ENCODE measurements around the gene ILDR2. TPM values are rescaled to one million over a fixed set of nuclear protein-coding genes. Genes with fewer than 3 reads are reported as not detected.

The ILDR2 gene
- polyA plus RNA-seq, 1 donor (not counting 4 experiments of a cell fraction or from before 2014, with no cell fraction given) = not detected

DNA sequence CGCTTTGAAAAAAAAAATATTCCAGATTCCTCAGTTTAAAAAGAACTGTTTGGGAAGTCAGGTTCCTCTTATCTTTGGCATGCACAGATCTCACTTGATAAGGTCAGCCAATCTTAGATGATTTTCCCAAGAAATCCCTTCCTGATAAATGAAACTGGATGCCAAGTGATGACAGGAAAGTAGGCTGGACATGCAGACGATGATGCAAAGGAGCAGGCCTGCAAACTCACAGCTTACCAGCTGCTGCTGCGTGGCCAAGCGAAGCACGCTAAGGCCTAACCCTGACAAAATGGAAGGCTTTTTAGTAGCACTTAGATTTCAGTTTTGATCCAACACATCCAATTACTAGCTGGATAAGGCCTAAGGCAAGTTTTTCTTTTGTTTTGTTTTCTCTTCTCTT lies 109.4 kb downstream of the ILDR2 start:
- no peak for DNase-seq (ENCODE audit: low read depth, low spot score)
- H3K4me1 ChIP-seq (ENCODE audit: control insufficient read depth, extremely low read depth, insufficient read depth, low read length) = no peaks in the 10 kb centered on the region
- peaks cover 14 to 18% of the 10 kb centered on the region in 2 experiments for H3K36me3 ChIP-seq (ENCODE audit: control insufficient read depth in 2 of 2, extremely low read depth in 1 of 2, insufficient read depth in 2 of 2, low read length in 2 of 2)
- no peaks in the 10 kb centered on the region for H3K27me3 ChIP-seq (ENCODE audit: control insufficient read depth, extremely low read depth, insufficient read depth, low read length)
- no peak overlapping the region for H3K9ac ChIP-seq (ENCODE audit: control insufficient read depth, extremely low read depth, insufficient read depth, low read length)
- dilution Hi-C loops (cut with MboI; ENCODE audit: extremely low pct_ligation_motif_present, low sequenced_read_pairs) = loop anchor here (25.0 kb wide), 1 partner anchor 196 kb away; no protein-coding TSS in a partner anchor
- no peaks in the 10 kb centered on the region for H3K9me1 ChIP-seq (ENCODE audit: control insufficient read depth, extremely low read depth, insufficient read depth, low read length)
- H4K20me1 ChIP-seq (ENCODE audit: control insufficient read depth, extremely low read depth, insufficient read depth, low read length) = no peaks in the 10 kb centered on the region
- H3K4me2 ChIP-seq (ENCODE audit: control insufficient read depth, extremely low read depth, insufficient read depth, low read depth, low read length) = no peak overlapping the region
- no peak for FAIRE-seq
- H3K27ac ChIP-seq (ENCODE audit: control insufficient read depth, insufficient read depth, low read length) = no peak overlapping the region
- H3K4me3 ChIP-seq (ENCODE audit: control insufficient read depth in 2 of 3, extremely low read depth in 1 of 3, insufficient read depth in 2 of 3, low read depth in 1 of 3, low read length in 3 of 3) = no peak overlapping the region
- H2AFZ ChIP-seq (ENCODE audit: control insufficient read depth, low read length) = no peak overlapping the region
- no peaks in the 10 kb centered on the region for H3K9me3 ChIP-seq (ENCODE audit: control insufficient read depth, low read depth, low read length)
- H3K79me2 ChIP-seq (ENCODE audit: control insufficient read depth, insufficient read depth, low read length) = peaks cover 9% of the 10 kb centered on the region
- TF ChIP-seq, protein P1, sequence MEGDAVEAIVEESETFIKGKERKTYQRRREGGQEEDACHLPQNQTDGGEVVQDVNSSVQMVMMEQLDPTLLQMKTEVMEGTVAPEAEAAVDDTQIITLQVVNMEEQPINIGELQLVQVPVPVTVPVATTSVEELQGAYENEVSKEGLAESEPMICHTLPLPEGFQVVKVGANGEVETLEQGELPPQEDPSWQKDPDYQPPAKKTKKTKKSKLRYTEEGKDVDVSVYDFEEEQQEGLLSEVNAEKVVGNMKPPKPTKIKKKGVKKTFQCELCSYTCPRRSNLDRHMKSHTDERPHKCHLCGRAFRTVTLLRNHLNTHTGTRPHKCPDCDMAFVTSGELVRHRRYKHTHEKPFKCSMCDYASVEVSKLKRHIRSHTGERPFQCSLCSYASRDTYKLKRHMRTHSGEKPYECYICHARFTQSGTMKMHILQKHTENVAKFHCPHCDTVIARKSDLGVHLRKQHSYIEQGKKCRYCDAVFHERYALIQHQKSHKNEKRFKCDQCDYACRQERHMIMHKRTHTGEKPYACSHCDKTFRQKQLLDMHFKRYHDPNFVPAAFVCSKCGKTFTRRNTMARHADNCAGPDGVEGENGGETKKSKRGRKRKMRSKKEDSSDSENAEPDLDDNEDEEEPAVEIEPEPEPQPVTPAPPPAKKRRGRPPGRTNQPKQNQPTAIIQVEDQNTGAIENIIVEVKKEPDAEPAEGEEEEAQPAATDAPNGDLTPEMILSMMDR (optimal IDR thresholded peaks at IDR 0.05 in 1 of 3, IDR thresholded peaks at IDR 0.05 in 1 of 3, conservative IDR thresholded peaks at IDR 0.05 in 1 of 3; ENCODE audit: extremely low read depth in 1 of 3, insufficient read depth in 2 of 3, low read length in 3 of 3) = no peak
- TF ChIP-seq EZH2 (IDR thresholded peaks at IDR 0.05; ENCODE audit: low read length) = no peak

DNA sequence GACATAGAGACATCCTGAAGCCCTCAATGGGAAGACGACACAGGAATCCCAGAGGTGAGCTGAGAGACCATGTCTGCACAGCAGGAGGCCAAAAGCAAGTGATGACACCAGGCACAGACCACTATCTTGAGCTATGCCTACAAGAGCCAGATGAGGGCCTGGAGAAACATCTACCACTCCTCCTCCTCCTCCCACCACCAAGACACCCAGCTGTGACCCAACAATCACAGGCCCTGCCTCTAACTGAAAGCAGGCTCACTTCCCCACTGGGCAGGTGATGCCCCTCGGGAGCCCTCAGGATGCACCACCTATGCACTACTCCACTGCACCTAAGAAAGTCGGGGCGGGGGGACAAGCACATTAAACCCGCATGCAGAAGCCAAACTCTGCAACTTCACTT lies 115.7 kb downstream of the ILDR2 start:
- no peak overlapping the region for H3K4me3 ChIP-seq (ENCODE audit: control insufficient read depth in 2 of 3, extremely low read depth in 1 of 3, insufficient read depth in 2 of 3, low read depth in 1 of 3, low read length in 3 of 3)
- no peaks in the 10 kb centered on the region for H3K4me1 ChIP-seq (ENCODE audit: control insufficient read depth, extremely low read depth, insufficient read depth, low read length)
- H3K9ac ChIP-seq (ENCODE audit: control insufficient read depth, extremely low read depth, insufficient read depth, low read length) = no peak overlapping the region
- H3K36me3 ChIP-seq (ENCODE audit: control insufficient read depth in 2 of 2, extremely low read depth in 1 of 2, insufficient read depth in 2 of 2, low read length in 2 of 2) = peaks cover 4 to 15% of the 10 kb centered on the region in 2 experiments
- no peaks in the 10 kb centered on the region for H4K20me1 ChIP-seq (ENCODE audit: control insufficient read depth, extremely low read depth, insufficient read depth, low read length)
- H3K27ac ChIP-seq (ENCODE audit: control insufficient read depth, insufficient read depth, low read length) = no peak overlapping the region
- dilution Hi-C loops (cut with MboI; ENCODE audit: extremely low pct_ligation_motif_present, low sequenced_read_pairs) = loop anchor here (25.0 kb wide), 1 partner anchor 203 kb away; no protein-coding TSS in a partner anchor
- no peaks in the 10 kb centered on the region for H3K79me2 ChIP-seq (ENCODE audit: control insufficient read depth, insufficient read depth, low read length)
- no peak overlapping the region for H2AFZ ChIP-seq (ENCODE audit: control insufficient read depth, low read length)
- FAIRE-seq = peak; percentile 17
- DNase-seq (ENCODE audit: low read depth, low spot score) = no peak
- no peaks in the 10 kb centered on the region for H3K9me1 ChIP-seq (ENCODE audit: control insufficient read depth, extremely low read depth, insufficient read depth, low read length)
- H3K9me3 ChIP-seq (ENCODE audit: control insufficient read depth, low read depth, low read length) = no peaks in the 10 kb centered on the region
- no peak overlapping the region for H3K4me2 ChIP-seq (ENCODE audit: control insufficient read depth, extremely low read depth, insufficient read depth, low read depth, low read length)
- TF ChIP-seq, protein P1 (optimal IDR thresholded peaks at IDR 0.05 in 1 of 3, IDR thresholded peaks at IDR 0.05 in 1 of 3, conservative IDR thresholded peaks at IDR 0.05 in 1 of 3; ENCODE audit: extremely low read depth in 1 of 3, insufficient read depth in 2 of 3, low read length in 3 of 3) = no peak
- TF ChIP-seq EZH2 (IDR thresholded peaks at IDR 0.05; ENCODE audit: low read length) = no peak
- H3K27me3 ChIP-seq (ENCODE audit: control insufficient read depth, extremely low read depth, insufficient read depth, low read length) = no peaks in the 10 kb centered on the region
